Neural progenitor cell (in vitro differentiated cells): ENCODE results near the gene HAND1. TPM values are rescaled to one million over a fixed set of nuclear protein-coding genes. Genes with fewer than 3 reads are reported as not detected.

Experiments used
- DNase-seq: peaks from one replicate; pipeline ENCODE4 v3.0.0-alpha.2; 2016; ENCODE audit warnings: low spot score
- H2AFZ ChIP-seq: fragments of 200-600 bp; sonication (generic); replicated peaks from 2 replicates; pipeline ENCODE4 v1.6.1; 2016; ENCODE audit warnings: antibody characterized with exemption
- H3F3A ChIP-seq: fragments of 200-600 bp; sonication (generic); 2 replicates; pipeline ENCODE4 v1.6.1; 2016; ENCODE audit warnings: antibody characterized with exemption, low read depth
- H3K27ac ChIP-seq: fragments of 200-600 bp; sonication (generic); 2 replicates; pipeline ENCODE4 v1.5.1; 2016; ENCODE audit warnings: mild to moderate bottlenecking
- H3K27me3 ChIP-seq: fragments of 200-600 bp; sonication (generic); 2 replicates; pipeline ENCODE4 v1.6.1; 2016; ENCODE audit warnings: mild to moderate bottlenecking, moderate library complexity
- H3K36me3 ChIP-seq: fragments of 200-600 bp; sonication (generic); 2 replicates; pipeline ENCODE4 v1.5.1; 2016
- H3K4me1 ChIP-seq: fragments of 200-600 bp; sonication (generic); 2 replicates; pipeline ENCODE4 v1.6.1; 2016; ENCODE audit warnings: mixed run types
- H3K4me2 ChIP-seq: fragments of 200-600 bp; sonication (generic); 2 replicates; pipeline ENCODE4 v1.6.1; 2016
- H3K4me3 ChIP-seq: fragments of 200-600 bp; sonication (generic); 2 replicates; pipeline ENCODE4 v1.5.1; 2016
- H3K79me2 ChIP-seq: fragments of 200-600 bp; sonication (generic); 2 replicates; pipeline ENCODE4 v1.6.1; 2016; ENCODE audit warnings: low read depth
- H3K9ac ChIP-seq: fragments of 200-600 bp; sonication (generic); 2 replicates; pipeline ENCODE4 v1.6.1; 2016
- H3K9me3 ChIP-seq: fragments of 200-600 bp; sonication (generic); 2 replicates; pipeline ENCODE4 v1.5.1; 2016; ENCODE audit warnings: low read depth
- H4K20me1 ChIP-seq: fragments of 200-600 bp; sonication (generic); 2 replicates; pipeline ENCODE4 v1.6.1; 2016; ENCODE audit warnings: low read depth
- H3K27ac Mint-ChIP-seq: 3 replicates; pipeline ENCODE4 v1.8.0; 2021; ENCODE audit warnings: mixed read lengths
- H3K27me3 Mint-ChIP-seq: 2 replicates; pipeline ENCODE4 v1.8.0; 2022; ENCODE audit warnings: low read depth, mild to moderate bottlenecking, inconsistent platforms, moderate library complexity, mixed read lengths; ENCODE audit not compliant: insufficient read depth
- H3K36me3 Mint-ChIP-seq: 3 replicates; pipeline ENCODE4 v1.8.0; 2021; ENCODE audit warnings: mixed read lengths
- H3K4me1 Mint-ChIP-seq: 3 replicates; pipeline ENCODE4 v1.8.0; 2021; ENCODE audit warnings: mixed read lengths
- H3K4me3 Mint-ChIP-seq: 3 replicates; pipeline ENCODE4 v1.8.0; 2021; ENCODE audit warnings: mild to moderate bottlenecking, moderate library complexity, mixed read lengths
- H3K9me3 Mint-ChIP-seq: 3 replicates; pipeline ENCODE4 v1.8.0; 2020; ENCODE audit warnings: mixed read lengths
- CTCF ChIP-seq: fragments of 200-600 bp; sonication (generic); IDR thresholded peaks from 2 replicates; pipeline ENCODE4 v1.5.1; 2017; ENCODE audit warnings: antibody characterized with exemption, mild to moderate bottlenecking
- EZH2 ChIP-seq: fragments of 200-600 bp; sonication (generic); IDR thresholded peaks from 2 replicates; pipeline ENCODE4 v1.6.1; 2017; ENCODE audit warnings: antibody characterized with exemption, mild to moderate bottlenecking, moderate library complexity
- EZH2phosphoT487 ChIP-seq: fragments of 200-600 bp; sonication (generic); IDR thresholded peaks from 2 replicates; pipeline ENCODE4 v1.6.1; 2017; ENCODE audit warnings: antibody characterized with exemption
- total RNA-seq: library from RNA; depleted of rRNA; stranded (reverse); fragments of >200 nt; gene quantifications from 2 replicates; pipeline ENCODE4 v1.2.3, GENCODE V29; 2015; ENCODE audit warnings: low replicate concordance

The HAND1 gene
- total RNA-seq, 1 donor from 2014 or later: not detected

DNA sequence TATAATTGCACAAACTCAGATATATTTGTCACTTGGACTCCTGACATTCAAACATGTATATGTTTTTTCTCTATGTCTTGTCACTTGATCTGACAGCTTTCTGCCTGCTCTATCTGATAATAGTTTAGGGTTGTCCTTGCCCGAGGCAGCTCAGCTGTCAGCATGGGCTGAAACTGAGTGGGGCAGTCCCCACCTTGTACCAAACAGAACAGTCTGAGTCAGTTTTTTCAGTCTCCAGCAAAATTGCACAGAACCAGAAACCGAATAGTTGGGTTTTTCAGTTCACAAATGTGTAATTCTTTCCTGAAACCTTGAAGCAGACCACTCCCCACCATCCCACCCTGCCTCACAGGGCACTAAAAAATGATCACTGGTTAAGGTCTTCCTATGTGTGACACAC, 9.5 kb upstream of the HAND1 start:
- no peak overlapping the region for H3K4me2 ChIP-seq
- H3K27ac Mint-ChIP-seq: no peak overlapping the region
- H3K9me3 Mint-ChIP-seq: no peaks in the 10 kb centered on the region
- H3K4me3 Mint-ChIP-seq: no peak overlapping the region
- H4K20me1 ChIP-seq: peaks cover 48% of the 10 kb centered on the region
- no peaks in the 10 kb centered on the region for H3K9me3 ChIP-seq
- peaks cover 13% of the 10 kb centered on the region for H3K4me1 Mint-ChIP-seq
- no peak overlapping the region for H3K4me3 ChIP-seq
- H3K9ac ChIP-seq: no peak overlapping the region
- H3K27me3 ChIP-seq: peaks cover 98% of the 10 kb centered on the region
- DNase-seq: no peak
- H3K4me1 ChIP-seq: peaks cover 6% of the 10 kb centered on the region
- no peaks in the 10 kb centered on the region for H3K36me3 ChIP-seq
- no peak overlapping the region for H2AFZ ChIP-seq
- H3K27ac ChIP-seq: no peak overlapping the region
- TF ChIP-seq EZH2 (no peak), CTCF (no peak), EZH2phosphoT487 (no peak)
- peaks cover 17% of the 10 kb centered on the region for H3F3A ChIP-seq
- no peaks in the 10 kb centered on the region for H3K36me3 Mint-ChIP-seq
- peaks cover 72% of the 10 kb centered on the region for H3K27me3 Mint-ChIP-seq
- no peaks in the 10 kb centered on the region for H3K79me2 ChIP-seq

DNA sequence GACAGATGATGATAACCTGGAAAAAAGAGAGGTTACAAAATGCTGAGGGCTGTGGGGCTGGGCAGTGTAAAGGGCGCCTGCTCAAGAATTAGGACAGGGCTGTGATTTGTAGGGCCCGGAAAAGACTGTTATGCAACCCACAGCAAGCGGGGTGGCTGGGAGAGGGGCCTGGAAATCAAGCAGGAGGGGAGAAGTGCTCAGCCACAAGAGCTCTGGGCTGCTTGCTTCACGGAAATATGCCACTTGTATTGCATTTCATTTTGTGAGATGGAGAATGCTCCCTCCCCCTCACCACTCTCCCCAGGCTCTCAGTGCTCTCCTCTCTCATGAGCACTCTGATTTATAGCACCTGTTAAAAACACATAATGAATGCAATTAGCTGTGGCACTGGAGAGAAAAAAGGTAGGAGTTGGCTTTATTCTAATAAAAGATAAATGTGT, 8.4 kb upstream of the HAND1 start:
- peaks cover 59% of the 10 kb centered on the region for H4K20me1 ChIP-seq
- H3K79me2 ChIP-seq: no peaks in the 10 kb centered on the region
- no peak overlapping the region for H3K4me3 Mint-ChIP-seq
- no peaks in the 10 kb centered on the region for H3K9me3 ChIP-seq
- no peaks in the 10 kb centered on the region for H3K36me3 Mint-ChIP-seq
- TF ChIP-seq EZH2: no peak
- no peak for TF ChIP-seq CTCF
- no peak for TF ChIP-seq EZH2phosphoT487
- H3K27me3 Mint-ChIP-seq: peaks cover 74% of the 10 kb centered on the region
- DNase-seq: no peak
- H3K4me1 ChIP-seq: peaks cover 6% of the 10 kb centered on the region
- no peak overlapping the region for H3K27ac Mint-ChIP-seq
- H3F3A ChIP-seq: peaks cover 17% of the 10 kb centered on the region
- H3K9ac ChIP-seq: no peak overlapping the region
- H3K4me2 ChIP-seq: no peak overlapping the region
- no peak overlapping the region for H3K4me3 ChIP-seq
- no peak overlapping the region for H2AFZ ChIP-seq
- peaks cover 13% of the 10 kb centered on the region for H3K4me1 Mint-ChIP-seq
- H3K27ac ChIP-seq: no peak overlapping the region
- peaks cover 99% of the 10 kb centered on the region for H3K27me3 ChIP-seq
- no peaks in the 10 kb centered on the region for H3K36me3 ChIP-seq
- H3K9me3 Mint-ChIP-seq: no peaks in the 10 kb centered on the region

- Histone ChIP-seq H3K27ac (no peak overlapping the region), H3K9me3 (no peaks in the 10 kb centered on the region), H3K4me2 (no peak overlapping the region), H3K79me2 (no peaks in the 10 kb centered on the region), H3K9ac (no peak overlapping the region), H3K27me3 (peaks cover 100% of the 10 kb centered on the region), H3F3A (peaks cover 17% of the 10 kb centered on the region), H3K4me3 (no peak overlapping the region), H3K36me3 (no peaks in the 10 kb centered on the region), H4K20me1 (peaks cover 64% of the 10 kb centered on the region), H3K4me1 (peaks cover 6% of the 10 kb centered on the region), H2AFZ (no peak overlapping the region)
- Mint-ChIP-seq H3K27ac (no peak overlapping the region), H3K4me3 (no peak overlapping the region), H3K27me3 (peaks cover 75% of the 10 kb centered on the region), H3K4me1 (peaks cover 13% of the 10 kb centered on the region), H3K36me3 (no peaks in the 10 kb centered on the region), H3K9me3 (no peaks in the 10 kb centered on the region)
- no peak for DNase-seq
- no peak for TF ChIP-seq CTCF
- no peak for TF ChIP-seq EZH2
- no peak for TF ChIP-seq EZH2phosphoT487
These were observed 7.9 kb upstream of the HAND1 start for GRCh38 chr5:154485850-154486426.
